ENCODE results near the gene DAPK1.
A peak's percentile ranks its signal among the peaks of the same experiment; 100 is the strongest.

Gene DAPK1

GRCh38 chr9:87710443-87710842, 212.8 kb downstream of the DAPK1 start:
- Histone ChIP-seq H3K27ac (ENCODE audit: low read depth, low read length) (no peak overlapping the region), H3K9ac (ENCODE audit: low read depth in 1 of 2, low read length in 2 of 2) (no peak overlapping the region), H3K27me3 (ENCODE audit: control insufficient read depth in 1 of 2, insufficient read depth in 2 of 2, low read length in 2 of 2) (no peaks in the 10 kb centered on the region), H3K36me3 (ENCODE audit: control insufficient read depth in 1 of 2, insufficient read depth in 2 of 2, low read length in 2 of 2) (peaks cover 15% of the 10 kb centered on the region in 2 donors), H3K9me3 (ENCODE audit: control insufficient read depth in 1 of 2, low read length in 2 of 2) (no peaks in the 10 kb centered on the region), H3K4me1 (ENCODE audit: control insufficient read depth in 1 of 2, insufficient read depth in 2 of 2, low read length in 2 of 2) (peaks cover 5 to 11% of the 10 kb centered on the region in 2 donors), H3K4me3 (ENCODE audit: low read depth in 1 of 2, low read length in 2 of 2) (no peak overlapping the region)

GRCh38 chr9:87711857-87712800, 214.5 kb downstream of the DAPK1 start:
- H3K27me3 ChIP-seq (ENCODE audit: control insufficient read depth in 1 of 2, insufficient read depth in 2 of 2, low read length in 2 of 2), result no peaks in the 10 kb centered on the region
- H3K9ac ChIP-seq (ENCODE audit: low read depth in 1 of 2, low read length in 2 of 2), result no peak overlapping the region
- no peaks in the 10 kb centered on the region for H3K9me3 ChIP-seq (ENCODE audit: control insufficient read depth in 1 of 2, low read length in 2 of 2)
- no peak overlapping the region for H3K4me3 ChIP-seq (ENCODE audit: low read depth in 1 of 2, low read length in 2 of 2)
- H3K27ac ChIP-seq (ENCODE audit: low read depth, low read length), result no peak overlapping the region
- peaks cover 5 to 11% of the 10 kb centered on the region in 2 donors for H3K4me1 ChIP-seq (ENCODE audit: control insufficient read depth in 1 of 2, insufficient read depth in 2 of 2, low read length in 2 of 2)
- peaks cover 3 to 5% of the 10 kb centered on the region in 2 donors for H3K36me3 ChIP-seq (ENCODE audit: control insufficient read depth in 1 of 2, insufficient read depth in 2 of 2, low read length in 2 of 2)

- H3K9me3 ChIP-seq (ENCODE audit: control insufficient read depth in 1 of 2, low read length in 2 of 2), result no peaks in the 10 kb centered on the region
- H3K4me1 ChIP-seq (ENCODE audit: control insufficient read depth in 1 of 2, insufficient read depth in 2 of 2, low read length in 2 of 2), result peaks cover 5 to 11% of the 10 kb centered on the region in 2 donors
- H3K27ac ChIP-seq (ENCODE audit: low read depth, low read length), result peak overlapping the region; percentile 45
- no peak overlapping the region for H3K4me3 ChIP-seq (ENCODE audit: low read depth in 1 of 2, low read length in 2 of 2)
- H3K36me3 ChIP-seq (ENCODE audit: control insufficient read depth in 1 of 2, insufficient read depth in 2 of 2, low read length in 2 of 2), result peaks cover under 1 to 3% of the 10 kb centered on the region in 2 donors
- H3K9ac ChIP-seq (ENCODE audit: low read depth in 1 of 2, low read length in 2 of 2), result no peak overlapping the region
- H3K27me3 ChIP-seq (ENCODE audit: control insufficient read depth in 1 of 2, insufficient read depth in 2 of 2, low read length in 2 of 2), result no peaks in the 10 kb centered on the region
Measured at GRCh38 chr9:87712801-87713277, 215.2 kb downstream of the DAPK1 start.

GRCh38 chr9:87713278-87713987, 215.8 kb downstream of the DAPK1 start:
- no peaks in the 10 kb centered on the region for H3K36me3 ChIP-seq (ENCODE audit: control insufficient read depth in 1 of 2, insufficient read depth in 2 of 2, low read length in 2 of 2)
- peaks cover 5 to 11% of the 10 kb centered on the region in 2 donors for H3K4me1 ChIP-seq (ENCODE audit: control insufficient read depth in 1 of 2, insufficient read depth in 2 of 2, low read length in 2 of 2)
- H3K9me3 ChIP-seq (ENCODE audit: control insufficient read depth in 1 of 2, low read length in 2 of 2), result no peaks in the 10 kb centered on the region
- H3K9ac ChIP-seq (ENCODE audit: low read depth in 1 of 2, low read length in 2 of 2), result no peak overlapping the region
- H3K27me3 ChIP-seq (ENCODE audit: control insufficient read depth in 1 of 2, insufficient read depth in 2 of 2, low read length in 2 of 2), result no peaks in the 10 kb centered on the region
- peak overlapping the region; percentile 45 for H3K27ac ChIP-seq (ENCODE audit: low read depth, low read length)
- peak overlapping the region in 1 of 2 donors; percentile 41 for H3K4me3 ChIP-seq (ENCODE audit: low read depth in 1 of 2, low read length in 2 of 2)

- Histone ChIP-seq H3K36me3 (ENCODE audit: control insufficient read depth in 1 of 2, insufficient read depth in 2 of 2, low read length in 2 of 2) (no peaks in the 10 kb centered on the region), H3K4me3 (ENCODE audit: low read depth in 1 of 2, low read length in 2 of 2) (no peak overlapping the region), H3K27me3 (ENCODE audit: control insufficient read depth in 1 of 2, insufficient read depth in 2 of 2, low read length in 2 of 2) (no peaks in the 10 kb centered on the region), H3K9ac (ENCODE audit: low read depth in 1 of 2, low read length in 2 of 2) (no peak overlapping the region), H3K9me3 (ENCODE audit: control insufficient read depth in 1 of 2, low read length in 2 of 2) (no peaks in the 10 kb centered on the region), H3K27ac (ENCODE audit: low read depth, low read length) (no peak overlapping the region), H3K4me1 (ENCODE audit: control insufficient read depth in 1 of 2, insufficient read depth in 2 of 2, low read length in 2 of 2) (peaks cover 5 to 11% of the 10 kb centered on the region in 2 donors)
Measured at GRCh38 chr9:87713988-87714330, 216.3 kb downstream of the DAPK1 start.

GRCh38 chr9:87714819-87715218, 217.2 kb downstream of the DAPK1 start:
- no peaks in the 10 kb centered on the region for H3K36me3 ChIP-seq (ENCODE audit: control insufficient read depth in 1 of 2, insufficient read depth in 2 of 2, low read length in 2 of 2)
- H3K27me3 ChIP-seq (ENCODE audit: control insufficient read depth in 1 of 2, insufficient read depth in 2 of 2, low read length in 2 of 2), result no peaks in the 10 kb centered on the region
- no peaks in the 10 kb centered on the region for H3K9me3 ChIP-seq (ENCODE audit: control insufficient read depth in 1 of 2, low read length in 2 of 2)
- no peak overlapping the region for H3K27ac ChIP-seq (ENCODE audit: low read depth, low read length)
- H3K9ac ChIP-seq (ENCODE audit: low read depth in 1 of 2, low read length in 2 of 2), result no peak overlapping the region
- H3K4me3 ChIP-seq (ENCODE audit: low read depth in 1 of 2, low read length in 2 of 2), result no peak overlapping the region
- peaks cover 5 to 11% of the 10 kb centered on the region in 2 donors for H3K4me1 ChIP-seq (ENCODE audit: control insufficient read depth in 1 of 2, insufficient read depth in 2 of 2, low read length in 2 of 2)

GRCh38 chr9:87716141-87716540, 218.5 kb downstream of the DAPK1 start:
- Histone ChIP-seq H3K27me3 (ENCODE audit: control insufficient read depth in 1 of 2, insufficient read depth in 2 of 2, low read length in 2 of 2) (no peaks in the 10 kb centered on the region), H3K27ac (ENCODE audit: low read depth, low read length) (no peak overlapping the region), H3K4me3 (ENCODE audit: low read depth in 1 of 2, low read length in 2 of 2) (no peak overlapping the region), H3K9me3 (ENCODE audit: control insufficient read depth in 1 of 2, low read length in 2 of 2) (no peaks in the 10 kb centered on the region), H3K4me1 (ENCODE audit: control insufficient read depth in 1 of 2, insufficient read depth in 2 of 2, low read length in 2 of 2) (peaks cover 5 to 11% of the 10 kb centered on the region in 2 donors), H3K36me3 (ENCODE audit: control insufficient read depth in 1 of 2, insufficient read depth in 2 of 2, low read length in 2 of 2) (no peaks in the 10 kb centered on the region), H3K9ac (ENCODE audit: low read depth in 1 of 2, low read length in 2 of 2) (no peak overlapping the region)

GRCh38 chr9:87717456-87717855, 219.8 kb downstream of the DAPK1 start:
- H3K9me3 ChIP-seq (ENCODE audit: control insufficient read depth in 1 of 2, low read length in 2 of 2), result no peaks in the 10 kb centered on the region
- no peak overlapping the region for H3K27ac ChIP-seq (ENCODE audit: low read depth, low read length)
- no peaks in the 10 kb centered on the region for H3K36me3 ChIP-seq (ENCODE audit: control insufficient read depth in 1 of 2, insufficient read depth in 2 of 2, low read length in 2 of 2)
- no peaks in the 10 kb centered on the region for H3K27me3 ChIP-seq (ENCODE audit: control insufficient read depth in 1 of 2, insufficient read depth in 2 of 2, low read length in 2 of 2)
- H3K9ac ChIP-seq (ENCODE audit: low read depth in 1 of 2, low read length in 2 of 2), result no peak overlapping the region
- no peak overlapping the region for H3K4me3 ChIP-seq (ENCODE audit: low read depth in 1 of 2, low read length in 2 of 2)
- H3K4me1 ChIP-seq (ENCODE audit: control insufficient read depth in 1 of 2, insufficient read depth in 2 of 2, low read length in 2 of 2), result peaks cover 5 to 11% of the 10 kb centered on the region in 2 donors

GRCh38 chr9:87718231-87718630, 220.6 kb downstream of the DAPK1 start:
- Histone ChIP-seq H3K9me3 (ENCODE audit: control insufficient read depth in 1 of 2, low read length in 2 of 2) (no peaks in the 10 kb centered on the region), H3K4me1 (ENCODE audit: control insufficient read depth in 1 of 2, insufficient read depth in 2 of 2, low read length in 2 of 2) (peaks cover 1 to 11% of the 10 kb centered on the region in 2 donors)

More at GRCh38 chr9:87718231-87718630, 220.6 kb downstream of the DAPK1 start:
- Histone ChIP-seq H3K27me3 (ENCODE audit: control insufficient read depth in 1 of 2, insufficient read depth in 2 of 2, low read length in 2 of 2) (no peaks in the 10 kb centered on the region), H3K9ac (ENCODE audit: low read depth in 1 of 2, low read length in 2 of 2) (no peak overlapping the region), H3K4me3 (ENCODE audit: low read depth in 1 of 2, low read length in 2 of 2) (no peak overlapping the region), H3K27ac (ENCODE audit: low read depth, low read length) (no peak overlapping the region), H3K36me3 (ENCODE audit: control insufficient read depth in 1 of 2, insufficient read depth in 2 of 2, low read length in 2 of 2) (no peaks in the 10 kb centered on the region)
